ENCODE results near the gene ADRA1B.

DNA sequence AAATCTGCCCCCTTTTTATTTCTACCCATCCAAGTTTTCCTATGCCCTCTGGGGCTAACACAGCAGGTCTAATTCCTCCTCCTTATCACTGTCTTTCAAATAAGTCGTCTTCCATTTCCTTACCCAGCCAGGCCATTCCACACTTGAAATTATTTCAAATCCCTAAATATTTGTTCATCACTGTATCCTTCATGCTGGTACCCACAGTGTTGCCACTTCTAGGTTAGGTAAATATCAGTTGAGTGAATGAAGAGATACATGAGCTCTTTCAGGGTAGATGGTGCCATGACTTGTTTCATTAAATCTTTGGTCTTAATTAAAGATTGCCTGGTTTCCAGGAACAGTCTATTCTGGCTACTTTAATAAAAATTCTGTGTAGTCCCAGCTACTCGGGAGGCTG is 35.6 kb upstream of the ADRA1B start:
- no peak for TF ChIP-seq CTCF (IDR thresholded peaks at IDR 0.05; ENCODE audit: low read depth, low read length)
- TF ChIP-seq POLR2A (IDR thresholded peaks at IDR 0.05; ENCODE audit: extremely low read depth, insufficient read length), result no peak

Data from NB4 (cell line).